NCI-H1694 (cell line): ENCODE measurements around the gene EDIL3.
"Not testable (repeated sequence)": the region's sequence is repeated elsewhere in the genome, so short reads cannot be mapped to it uniquely, and the experiment has no call there.

Experiments used
- DNase-seq: peaks from one replicate; lab custom pipeline; 2025; lab: John Stamatoyannopoulos, UW

The EDIL3 gene

GRCh38 chr5:84168841-84169240, 215.8 kb downstream of the EDIL3 start:
- no peak for DNase-seq

DNA sequence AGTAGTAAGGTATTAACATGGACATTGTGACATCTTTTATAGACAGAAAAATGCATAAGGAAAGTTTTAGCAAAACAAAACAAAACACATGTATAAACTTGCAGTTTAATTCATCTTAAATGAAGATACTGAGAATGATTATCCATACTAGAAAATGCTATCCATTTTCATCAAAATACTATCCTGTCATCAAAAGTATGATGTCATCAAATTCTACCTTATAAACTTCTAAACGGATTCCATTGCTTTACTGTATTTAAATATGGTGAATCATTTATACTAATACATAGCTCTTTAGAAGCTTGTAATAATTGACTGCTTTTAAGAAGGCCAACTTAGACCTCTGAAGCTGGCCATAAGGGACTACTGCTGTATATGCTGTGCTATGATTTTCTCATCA, 221.0 kb downstream of the EDIL3 start:
- no peak for DNase-seq

GRCh38 chr5:84162695-84163094, 222.0 kb downstream of the EDIL3 start:
- no peak for DNase-seq

- not testable (repeated sequence) for DNase-seq
Measured at GRCh38 chr5:84160650-84161049, 224.0 kb downstream of the EDIL3 start.

GRCh38 chr5:84149094-84149493, 235.6 kb downstream of the EDIL3 start:
- DNase-seq = no peak

- no peak for DNase-seq
Measured at GRCh38 chr5:84148651-84149050, 236.0 kb downstream of the EDIL3 start.

- DNase-seq = no peak
Measured at GRCh38 chr5:84137541-84137940, 247.1 kb downstream of the EDIL3 start.

DNA sequence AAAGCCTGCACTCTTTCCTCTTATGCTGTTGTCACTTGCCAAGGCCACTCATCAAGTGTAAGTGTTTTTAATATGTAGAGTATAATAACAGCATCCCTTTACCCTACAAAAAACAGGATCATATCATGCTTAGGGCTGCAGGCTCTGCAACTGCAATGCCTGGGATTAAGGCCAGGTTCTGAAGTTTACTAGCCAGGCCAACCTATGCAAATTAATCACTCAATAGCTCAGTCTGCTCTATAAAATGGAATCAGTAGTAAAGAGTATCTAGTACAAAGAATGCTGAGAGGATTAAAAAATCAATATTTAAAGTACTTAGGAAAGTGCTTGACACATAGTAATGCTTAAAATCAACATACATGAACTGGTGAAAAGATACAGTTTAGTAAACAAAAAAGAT, 253.3 kb downstream of the EDIL3 start:
- no peak for DNase-seq

DNA sequence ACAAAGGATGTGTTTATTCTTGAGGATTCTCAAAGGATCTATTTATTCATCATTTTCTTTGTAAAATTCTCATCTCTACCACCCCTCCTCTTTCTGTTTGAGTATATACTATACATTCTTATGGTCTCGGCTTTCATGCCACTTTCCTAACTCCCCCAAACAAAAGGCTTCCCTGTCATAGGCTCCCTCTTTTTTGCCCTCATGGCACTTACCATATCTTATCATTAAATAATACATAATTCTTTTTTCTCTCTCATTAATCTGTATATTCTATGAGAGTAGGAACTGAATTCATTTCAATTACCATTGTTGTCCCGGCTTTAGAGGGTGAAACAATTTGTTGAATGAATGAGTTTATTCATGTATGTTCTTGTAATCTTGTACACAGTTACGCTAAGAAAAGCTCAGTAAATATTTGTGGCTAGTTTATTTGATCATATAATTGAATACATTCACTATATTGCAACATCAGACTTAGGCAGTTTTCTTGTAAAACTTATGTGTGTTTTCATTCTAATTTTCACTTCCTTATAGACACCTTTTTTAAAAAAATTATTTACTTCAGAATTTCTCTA, 254.6 kb downstream of the EDIL3 start:
- no peak for DNase-seq

- no peak for DNase-seq
Measured at GRCh38 chr5:84125216-84125615, 259.5 kb downstream of the EDIL3 start.

GRCh38 chr5:84119252-84119651, 265.4 kb downstream of the EDIL3 start:
- DNase-seq = no peak

DNA sequence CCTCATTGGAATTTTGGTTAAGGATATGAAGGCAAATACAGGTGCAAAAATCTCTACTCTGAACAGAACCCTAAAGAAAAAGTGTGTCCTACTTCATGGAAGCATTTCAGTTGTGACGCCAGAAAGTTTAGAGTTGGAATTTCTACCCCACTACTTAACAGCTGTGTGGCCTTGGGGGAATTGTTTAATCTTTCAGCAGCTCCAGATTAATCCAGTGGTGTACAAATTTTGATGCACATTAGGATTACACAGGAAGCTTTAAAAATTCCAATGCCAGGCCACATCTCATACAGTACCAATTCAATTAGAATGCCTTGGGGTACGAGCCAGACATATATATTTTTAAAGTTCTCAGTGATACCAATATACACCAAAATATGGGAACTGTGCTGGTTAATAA, 266.1 kb downstream of the EDIL3 start:
- DNase-seq = no peak

DNA sequence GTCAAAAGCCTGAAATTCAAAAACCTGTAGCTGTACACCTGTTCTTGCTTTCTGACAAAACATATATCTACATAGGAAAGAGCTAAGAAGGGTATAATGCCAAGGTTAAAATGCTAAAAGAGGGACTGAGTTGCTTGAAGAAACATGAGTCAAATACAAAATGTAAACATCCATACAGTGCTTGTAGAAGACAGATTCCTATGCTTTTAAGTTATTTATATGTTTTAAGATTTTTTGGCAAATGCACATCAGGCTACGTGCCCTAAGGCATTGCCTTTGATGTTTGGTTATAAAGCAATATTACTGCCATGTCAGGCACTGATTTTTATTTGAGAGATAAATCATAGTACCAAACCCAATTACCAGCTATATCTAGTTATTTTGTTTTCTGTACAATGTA, 269.0 kb downstream of the EDIL3 start:
- no peak for DNase-seq

- no peak for DNase-seq
Measured at GRCh38 chr5:84113246-84114105, 271.2 kb downstream of the EDIL3 start.

- no peak for DNase-seq
Measured at GRCh38 chr5:84092738-84093137, 291.9 kb downstream of the EDIL3 start.

DNA sequence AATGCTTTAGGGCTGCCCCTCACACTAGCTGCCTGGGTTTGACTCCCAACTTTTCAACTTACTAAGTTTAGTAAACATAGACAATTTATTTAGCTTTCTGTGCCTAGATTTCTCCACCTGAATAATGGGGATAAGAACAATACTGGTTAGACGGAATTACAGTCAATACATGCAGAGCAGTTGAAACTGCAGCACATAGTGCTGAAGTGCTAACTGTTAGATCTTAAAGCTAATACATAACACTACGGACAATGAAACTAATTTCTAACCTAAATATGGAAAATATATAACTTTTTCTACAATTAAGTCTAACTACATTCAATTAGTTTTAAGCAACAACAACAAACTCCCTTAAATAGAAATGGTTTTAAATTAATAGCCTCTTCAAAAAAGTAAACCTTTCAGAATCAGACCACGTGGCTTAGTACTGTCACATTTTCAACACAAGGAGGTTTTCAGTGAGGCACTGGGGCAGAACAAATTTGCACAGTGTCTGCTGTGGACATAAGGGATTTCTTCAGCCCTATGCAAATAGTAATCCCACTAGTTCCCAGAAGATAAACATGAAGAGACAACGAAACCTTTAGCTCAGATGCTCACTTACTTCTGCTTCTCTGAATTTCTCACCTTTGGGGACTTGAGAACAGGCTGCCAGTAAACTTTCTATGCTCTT, 293.4 kb downstream of the EDIL3 start:
- DNase-seq = no peak

DNA sequence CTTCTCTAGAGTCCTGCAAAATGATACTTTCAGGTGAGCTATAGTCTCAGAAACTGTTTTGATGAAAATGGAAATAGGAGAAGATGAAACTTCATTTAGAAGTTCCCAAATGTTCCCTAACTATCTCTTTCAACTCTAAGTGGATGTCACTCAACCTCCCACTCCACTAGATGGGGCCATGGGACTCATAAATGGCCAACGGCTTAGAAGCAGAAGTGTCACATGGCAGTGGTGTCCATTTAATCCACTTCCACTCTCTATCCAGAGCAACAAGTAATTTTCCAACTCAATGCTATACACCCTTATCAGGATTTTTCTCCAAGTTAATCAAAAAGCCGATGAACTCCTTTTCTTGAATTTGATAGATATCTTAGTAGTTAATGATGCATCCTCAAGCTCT, 295.7 kb downstream of the EDIL3 start:
- DNase-seq = no peak

DNA sequence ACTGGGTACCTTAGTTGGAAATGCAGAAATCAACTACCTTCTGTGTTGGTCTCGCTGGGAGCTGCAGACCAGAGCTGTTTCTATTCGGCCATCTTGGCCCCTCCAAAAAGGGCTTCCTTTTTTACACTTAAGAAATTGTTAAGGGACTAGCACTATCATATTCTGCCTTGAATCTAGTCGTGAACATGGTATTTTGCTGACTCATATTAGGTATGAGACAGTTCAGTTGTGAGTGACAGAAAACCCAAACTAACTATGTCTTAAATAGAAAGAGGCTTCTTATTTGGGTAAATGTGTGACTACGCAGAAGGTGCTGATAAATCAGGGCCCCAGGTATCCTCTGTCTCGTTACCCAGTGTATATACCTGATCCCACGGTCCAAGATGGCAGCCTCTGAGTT, 298.2 kb downstream of the EDIL3 start:
- no peak for DNase-seq

DNA sequence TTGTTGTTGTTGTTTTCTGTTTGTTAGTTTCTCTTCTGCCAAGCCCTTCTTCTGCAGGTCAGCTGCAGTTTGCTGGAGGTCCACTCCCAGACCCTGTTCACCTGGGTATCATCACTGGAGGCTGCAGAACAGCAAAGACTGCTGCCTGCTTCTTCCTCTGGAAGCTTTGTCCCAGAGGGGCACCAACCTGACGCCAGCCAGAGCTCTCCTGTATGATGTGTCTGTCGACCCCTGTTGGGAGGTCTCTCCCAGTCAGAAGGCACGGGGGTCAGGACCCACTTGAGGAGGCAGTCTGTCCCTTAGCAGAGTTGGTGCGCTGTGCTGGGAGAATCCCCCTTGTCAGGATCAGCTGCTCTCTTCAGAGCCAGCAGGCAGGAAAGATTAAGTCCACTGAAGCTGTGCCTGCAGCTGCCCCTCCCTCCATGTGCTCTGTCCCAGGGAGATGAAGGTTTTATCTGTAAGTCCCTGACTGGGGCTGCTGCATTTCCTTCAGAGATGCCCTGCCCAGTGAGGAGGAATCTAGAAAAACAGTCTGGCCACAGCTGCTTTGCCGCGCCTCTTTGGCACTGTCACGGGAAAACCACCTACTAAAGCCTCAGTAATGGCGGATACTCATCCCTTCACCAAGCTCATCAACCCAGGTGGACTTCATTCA, 299.2 kb downstream of the EDIL3 start:
- no peak for DNase-seq

DNA sequence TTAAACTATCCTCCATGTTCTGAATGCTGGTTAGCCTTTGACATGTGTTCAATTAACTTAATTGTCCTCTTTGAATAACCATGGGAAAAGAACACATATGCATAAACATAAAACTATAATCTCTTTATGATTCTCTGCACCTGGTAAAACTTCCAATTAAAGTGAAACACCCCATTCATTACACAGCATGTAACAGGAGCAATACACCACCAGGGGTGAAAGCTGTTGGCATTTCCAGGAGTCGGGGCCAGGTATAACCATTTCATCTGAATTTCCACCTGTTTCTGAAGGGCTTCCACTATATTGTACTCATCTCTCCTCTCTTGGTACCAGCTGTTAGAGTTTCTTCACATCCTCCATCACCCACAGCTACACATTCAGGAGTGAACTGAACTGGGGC, 303.8 kb downstream of the EDIL3 start:
- no peak for DNase-seq

DNA sequence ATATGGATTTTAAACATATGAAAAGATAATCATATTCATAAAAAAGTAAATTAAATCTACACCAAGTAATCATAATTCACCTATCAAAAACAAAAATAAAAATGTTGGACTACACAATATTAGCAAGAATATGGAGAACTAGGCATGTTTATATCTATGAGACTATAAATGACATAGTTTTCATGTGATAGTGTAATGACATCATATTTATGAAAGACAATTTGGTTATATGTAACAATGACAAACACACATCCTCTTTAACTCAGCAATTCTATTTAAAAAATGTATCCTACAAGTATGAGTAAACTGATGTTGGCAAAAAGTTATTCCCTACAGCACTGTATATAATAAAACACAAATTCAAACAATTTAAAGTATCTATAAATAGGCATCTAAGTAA, 312.3 kb downstream of the EDIL3 start:
- no peak for DNase-seq

GRCh38 chr5:84069608-84070179, 315.0 kb downstream of the EDIL3 start:
- DNase-seq = no peak
